ENCODE measurements around the gene PIM2.

The PIM2 gene

DNA sequence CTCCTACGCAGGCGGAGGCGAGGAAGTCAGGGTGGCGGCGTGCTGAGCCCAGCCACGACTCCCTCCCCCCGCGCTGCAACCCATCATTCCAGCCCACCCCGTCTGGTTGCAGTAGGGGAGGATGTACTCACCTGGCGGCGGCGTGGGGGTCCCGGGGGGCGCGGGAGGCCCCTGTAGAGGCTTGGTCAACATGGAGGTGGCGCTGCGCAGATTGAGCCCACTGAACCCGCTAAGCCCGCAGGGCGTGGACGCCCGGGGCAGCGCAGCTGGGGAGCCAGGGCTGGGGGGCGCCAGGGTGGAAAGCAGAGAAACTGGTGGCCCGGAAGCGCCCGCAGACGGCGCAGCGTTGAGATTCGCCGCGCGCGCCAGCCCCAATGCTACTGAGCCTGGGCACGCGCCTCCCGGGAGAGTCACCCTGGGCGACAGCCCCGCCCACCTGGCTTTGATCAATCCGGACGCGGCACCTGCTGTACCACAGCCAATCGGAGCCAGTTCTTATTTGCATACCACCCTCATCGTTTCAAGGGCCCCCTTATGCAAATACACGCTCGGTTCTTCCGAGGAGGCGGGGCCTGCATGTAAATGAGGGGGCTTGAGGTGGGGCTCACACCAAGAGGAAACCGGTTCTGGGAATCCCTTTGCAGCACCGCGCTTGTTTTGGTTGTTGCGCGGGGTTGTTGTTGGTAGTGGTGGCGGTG is at the start of gene PIM2:
Gene PIM2 (minus strand): TSS at position 382 of the 698 bp plus-strand sequence. CDS start 190 bp downstream, at position 192.
- DNase-seq (ENCODE audit: low read depth) = peak; percentile 77

DNA sequence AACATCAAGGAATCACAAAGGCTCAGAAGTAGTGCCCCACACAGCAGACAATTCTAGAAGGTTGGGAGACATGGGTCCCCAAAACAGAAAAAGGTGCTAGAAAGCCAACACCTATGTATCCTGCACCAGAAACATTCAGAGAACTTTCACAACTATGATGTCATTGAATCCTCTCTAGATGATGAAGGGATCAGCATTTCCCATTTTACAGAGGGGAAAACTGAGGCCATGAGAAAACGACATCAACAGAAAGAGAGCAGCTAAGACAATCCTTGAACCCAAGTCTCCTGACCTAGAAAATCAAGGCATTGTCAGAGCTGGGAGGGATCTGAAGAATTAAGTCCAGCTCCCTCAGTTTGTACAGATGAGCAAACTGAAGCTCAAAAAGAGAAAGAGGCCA is 49.6 kb upstream of the PIM2 start:
- no peak for DNase-seq (ENCODE audit: low read depth)

DNA sequence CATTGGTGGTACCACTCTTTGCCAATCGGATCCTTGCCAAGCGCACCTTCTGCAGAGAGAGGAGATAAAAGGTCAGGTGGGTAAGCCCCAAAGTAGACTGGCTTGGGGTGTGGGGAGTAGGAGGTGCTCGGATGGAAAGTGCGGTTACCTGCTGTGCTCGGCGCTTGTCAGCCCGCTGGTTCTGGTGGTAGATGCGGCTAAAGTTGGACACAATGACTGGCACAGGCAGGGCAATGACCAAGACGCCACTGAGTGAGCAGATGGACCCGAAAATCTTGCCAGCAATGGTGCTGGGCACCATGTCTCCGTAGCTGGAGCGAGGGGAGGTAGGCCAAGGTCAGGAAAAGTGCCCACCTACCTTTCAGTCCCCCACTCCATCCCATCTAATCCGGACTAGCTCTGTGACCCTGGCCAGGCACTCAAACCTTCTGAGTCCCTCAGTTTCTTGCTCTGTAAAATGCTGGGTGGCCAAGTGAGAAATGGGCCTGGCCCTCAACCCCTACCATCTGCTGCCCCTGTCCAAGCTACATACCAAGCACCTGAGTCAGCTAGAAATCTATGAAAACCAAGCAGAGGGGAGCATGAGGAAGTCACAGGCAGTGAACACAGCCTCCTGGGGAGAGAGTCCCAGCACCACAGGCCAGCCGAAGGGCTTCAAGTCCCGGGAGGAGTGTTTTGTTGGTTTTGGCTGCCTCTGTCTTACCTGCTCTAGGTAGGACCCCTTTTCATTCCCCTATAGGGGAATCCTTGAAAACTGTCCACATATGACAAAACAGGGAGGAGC is 48.2 kb upstream of the PIM2 start:
- no peak for DNase-seq (ENCODE audit: low read depth)

DNA sequence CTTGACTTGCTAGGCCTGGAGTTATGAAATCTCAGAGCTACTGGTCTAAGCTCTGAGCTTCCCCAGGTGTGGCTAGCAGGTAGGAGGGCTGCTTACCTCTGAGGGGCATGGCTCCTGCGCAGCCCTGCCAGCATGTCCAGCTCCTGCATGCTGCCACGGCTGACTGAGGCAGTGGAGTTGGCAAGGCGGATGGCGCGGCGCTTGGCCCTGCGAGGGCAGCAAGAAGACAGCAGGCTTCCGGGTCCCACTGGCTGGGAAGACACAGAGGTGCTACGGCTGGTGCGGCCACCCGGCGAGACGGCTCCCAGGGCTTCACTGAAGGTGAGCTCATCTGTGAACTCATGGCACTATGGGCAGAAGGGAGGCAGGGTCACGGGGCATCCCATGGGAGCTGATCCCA is 47.1 kb upstream of the PIM2 start:
- no peak for DNase-seq (ENCODE audit: low read depth)

DNA sequence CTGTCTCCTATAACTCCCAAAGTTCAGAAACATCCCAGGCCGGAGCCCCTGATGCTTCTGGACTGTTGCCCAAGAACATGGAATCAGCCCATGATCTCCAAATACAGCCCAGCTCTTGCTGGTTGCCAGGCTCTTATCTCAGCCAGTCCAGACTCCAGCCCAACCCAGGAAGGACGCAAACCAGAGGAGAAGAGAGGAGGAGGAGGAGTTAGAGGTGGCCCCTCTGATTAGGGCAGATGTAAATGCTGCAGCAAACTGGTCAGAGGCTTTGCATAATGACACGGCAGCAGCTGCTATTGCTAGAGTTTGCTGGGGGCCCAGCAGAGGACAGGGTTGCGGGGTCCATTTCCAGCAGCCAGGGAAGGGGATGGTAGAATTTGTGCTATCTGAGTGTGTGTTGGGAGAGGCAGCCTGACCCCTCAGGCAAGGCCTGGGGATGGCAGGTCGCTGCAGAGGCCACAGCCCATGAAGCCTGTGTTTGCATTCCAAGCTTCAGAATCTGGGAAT is 42.8 kb upstream of the PIM2 start:
- DNase-seq (ENCODE audit: low read depth) = no peak

DNA sequence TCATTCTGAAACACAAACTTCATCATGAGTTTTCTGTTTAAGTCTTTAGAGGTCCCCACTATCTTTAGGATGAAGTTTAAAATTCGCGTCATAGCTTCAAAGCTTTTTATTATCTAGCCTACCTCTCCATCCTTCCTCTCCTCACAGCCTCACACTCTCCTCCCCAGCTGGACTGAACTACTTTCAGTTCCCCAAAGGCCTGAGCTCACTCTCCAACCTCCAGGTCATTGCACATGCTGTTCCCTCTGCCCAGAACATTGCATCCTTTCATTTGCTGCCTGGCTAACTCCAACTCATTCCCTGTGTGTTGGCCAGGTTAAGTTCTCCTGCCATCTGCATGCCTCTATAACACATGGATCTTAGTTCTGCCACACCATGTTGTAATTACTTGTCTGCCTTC is 41.5 kb upstream of the PIM2 start:
- no peak for DNase-seq (ENCODE audit: low read depth)

DNA sequence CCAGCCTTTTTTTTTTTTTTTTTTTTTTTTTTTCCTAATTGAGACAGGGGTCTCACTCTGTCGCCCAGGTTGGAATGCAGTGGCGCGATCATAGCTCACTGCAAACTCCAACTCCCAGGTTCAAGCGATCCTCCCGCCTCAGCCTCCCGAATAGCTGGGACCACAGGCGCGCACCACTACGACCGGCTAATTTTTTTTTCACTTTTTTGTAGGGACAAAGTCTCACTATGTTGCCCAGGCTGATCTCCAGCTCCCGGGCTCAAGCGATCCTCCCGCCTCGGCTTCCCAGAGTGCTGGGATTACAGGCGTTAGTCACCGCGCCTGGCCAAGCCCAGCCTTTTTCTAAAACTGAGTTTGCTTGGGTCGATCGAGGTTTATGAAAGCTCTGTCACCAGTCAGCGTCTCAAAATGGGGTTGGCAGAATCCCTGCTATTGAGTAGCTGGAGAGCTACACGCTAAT is 39.8 kb upstream of the PIM2 start:
- DNase-seq (ENCODE audit: low read depth) = no peak

DNA sequence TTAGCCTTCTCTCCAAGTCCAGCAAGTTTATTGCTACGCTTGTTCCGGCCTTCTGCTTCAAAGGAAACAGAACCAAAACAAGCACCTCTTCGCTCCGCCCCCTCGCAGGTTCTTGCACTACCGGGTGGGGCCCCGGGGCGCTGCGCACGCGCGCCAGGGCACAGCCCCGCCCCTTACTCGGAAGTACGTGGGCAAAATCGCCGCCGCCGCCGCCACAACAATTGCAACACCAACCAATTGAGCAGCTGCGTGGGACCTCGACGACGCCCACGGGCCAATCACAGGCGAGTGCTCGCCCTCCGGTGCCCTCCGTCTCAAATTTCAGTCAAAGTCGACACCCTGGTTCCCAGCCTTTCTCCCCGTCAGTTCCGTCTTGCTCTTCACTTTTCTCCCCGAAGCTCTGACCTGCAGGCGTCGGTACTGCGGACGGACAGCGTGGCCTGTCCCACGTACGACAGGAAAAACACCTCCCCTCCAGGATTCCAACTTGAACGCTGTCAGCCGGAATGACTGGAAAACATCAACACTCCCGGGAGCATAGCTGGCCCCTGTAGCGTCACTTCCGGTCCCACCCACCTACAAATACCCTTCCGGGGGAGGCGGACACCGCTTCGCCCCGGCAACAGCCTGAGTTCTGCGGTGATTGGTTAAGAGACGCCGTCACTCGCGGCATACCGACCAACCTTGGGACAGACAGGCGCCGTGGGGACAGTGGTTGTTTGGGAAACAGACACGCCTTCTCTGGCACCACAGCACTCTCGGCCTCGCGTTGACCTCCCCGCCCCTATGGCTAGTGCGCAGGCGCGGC is 39.2 kb upstream of the PIM2 start:
- DNase-seq (ENCODE audit: low read depth) = peak; percentile 81

DNA sequence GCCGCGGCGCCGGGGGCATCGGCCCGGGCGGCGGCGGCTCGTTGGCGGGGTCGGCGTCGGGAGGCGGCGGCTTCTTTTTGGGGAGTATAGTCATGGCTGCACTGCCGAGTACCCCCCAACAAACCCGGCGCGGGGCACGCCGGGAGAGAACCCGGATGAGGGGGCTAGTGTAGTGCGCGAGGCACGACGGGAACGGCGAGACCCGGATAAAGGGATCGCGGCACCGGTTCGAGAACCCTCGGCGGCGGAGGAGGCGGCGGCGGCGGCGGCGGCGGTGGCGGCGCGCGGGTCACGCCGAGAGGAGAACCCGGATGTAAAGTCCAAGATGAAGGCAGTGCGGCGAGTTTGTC is 38.6 kb upstream of the PIM2 start, which contains the start of gene OTUD5:
Gene OTUD5 (minus strand): TSS at position 131 of the 350 bp plus-strand sequence. CDS start 37 bp downstream, at position 94.
- DNase-seq (ENCODE audit: low read depth) = peak; percentile 45

DNA sequence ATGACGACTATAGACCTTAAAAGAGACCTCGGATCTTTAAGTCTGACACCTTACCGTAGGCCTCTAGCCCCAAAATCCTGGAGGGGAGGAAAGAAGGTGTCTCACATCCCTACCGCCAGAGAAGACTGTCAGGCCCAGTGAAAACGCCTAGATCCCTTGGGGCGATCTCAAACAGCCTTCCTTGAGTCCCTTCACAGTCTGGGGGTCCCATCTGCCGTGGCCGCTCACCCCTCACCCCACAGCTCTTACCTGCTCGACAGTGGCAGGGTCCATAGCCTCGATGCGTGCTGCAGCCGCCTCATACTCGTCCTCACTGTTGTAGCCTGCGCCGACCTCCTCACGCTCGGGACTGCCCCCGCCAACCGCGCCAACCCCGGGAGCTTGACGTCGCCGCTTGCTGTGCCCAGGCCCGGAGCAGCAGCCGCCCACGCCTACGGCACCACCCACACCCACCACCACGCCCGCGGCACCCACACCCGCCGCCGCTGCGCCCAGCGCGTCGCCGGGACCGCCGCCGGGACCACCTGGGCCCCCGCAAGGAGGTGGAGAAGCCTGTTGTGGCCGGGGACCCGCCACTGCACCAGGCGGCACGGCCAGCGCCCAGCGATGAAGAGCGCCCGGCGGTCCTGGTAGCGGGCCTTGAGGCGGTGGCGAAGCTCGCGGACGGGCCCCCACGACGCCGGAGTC is 38.0 kb upstream of the PIM2 start:
- DNase-seq (ENCODE audit: low read depth) = no peak

DNA sequence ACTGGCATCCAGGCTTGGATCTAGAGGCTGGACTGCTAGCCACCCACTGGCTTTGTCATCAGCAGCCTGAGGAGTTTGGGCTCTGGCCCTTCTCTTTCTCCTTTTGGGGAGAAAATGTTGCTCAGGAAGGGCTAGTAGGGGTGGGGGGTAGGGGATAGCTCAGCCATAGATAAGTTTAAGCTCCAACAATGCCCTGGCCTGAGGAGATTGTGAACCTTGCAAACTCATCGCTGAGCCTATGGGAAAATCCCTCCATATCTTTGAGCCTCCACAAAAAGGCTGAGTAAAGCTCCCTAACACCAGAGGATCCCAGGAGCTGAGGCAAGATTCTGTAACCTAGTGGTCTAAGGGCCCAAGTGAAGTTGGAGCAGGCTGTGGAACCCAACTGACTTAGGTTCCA is 29.8 kb upstream of the PIM2 start:
- no peak for DNase-seq (ENCODE audit: low read depth)

DNA sequence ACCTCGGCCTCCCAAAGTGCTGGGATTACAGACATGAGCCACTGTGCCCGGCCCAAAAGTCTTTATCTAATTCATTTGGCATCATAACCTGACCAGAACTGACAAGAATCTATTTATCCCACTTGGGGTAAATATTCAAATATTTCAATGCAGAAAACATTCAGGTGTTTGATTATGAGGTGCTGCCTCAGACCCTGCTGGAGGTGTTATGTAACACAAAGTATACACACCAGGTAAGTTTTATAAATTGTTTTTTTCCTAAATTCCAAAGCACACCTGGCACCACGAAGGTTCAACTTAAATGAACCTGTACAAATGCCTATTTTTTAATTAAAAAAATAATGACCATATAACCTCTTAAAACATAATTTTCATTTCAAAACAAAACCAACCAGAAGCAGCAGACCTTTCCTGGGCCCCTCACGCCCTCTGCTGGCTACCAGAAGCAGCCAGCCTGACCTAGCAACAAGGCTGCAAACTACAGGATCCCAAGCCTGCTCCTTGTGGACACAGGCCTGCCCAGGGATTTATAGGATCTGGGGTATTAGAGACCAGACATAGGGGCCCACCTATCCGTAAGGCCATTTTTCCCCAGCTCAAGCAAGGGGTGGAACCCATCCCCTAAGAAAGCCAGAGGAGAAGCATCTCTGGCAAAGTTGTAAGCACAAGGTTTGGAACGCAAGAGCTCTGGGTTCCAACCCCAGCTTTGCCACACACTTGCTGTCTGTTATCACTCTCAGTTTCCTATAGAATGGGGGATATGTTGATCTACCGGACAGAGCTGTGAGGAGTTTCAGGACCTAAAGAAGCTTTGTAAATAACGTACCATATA is 26.9 kb upstream of the PIM2 start:
- no peak for DNase-seq (ENCODE audit: low read depth)

DNA sequence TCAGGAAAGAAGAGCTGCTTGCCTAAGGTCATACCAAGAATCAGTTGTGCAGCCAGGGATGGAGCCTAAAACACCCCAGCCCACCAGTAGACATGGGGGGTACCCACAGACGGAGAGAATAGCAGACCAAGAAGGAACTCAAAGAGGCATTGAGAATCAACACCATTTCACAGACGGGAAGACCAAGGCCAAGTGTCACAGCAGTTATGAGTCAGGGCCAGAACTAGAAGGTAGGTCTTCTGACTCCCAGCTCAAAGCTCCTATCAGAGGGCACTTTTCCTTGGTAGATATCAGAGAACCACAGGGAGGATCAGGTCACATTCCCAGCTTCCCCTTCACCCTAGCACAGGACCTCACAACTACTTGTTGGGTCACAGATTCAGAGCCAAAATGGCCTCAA is 24.1 kb upstream of the PIM2 start:
- DNase-seq (ENCODE audit: low read depth) = no peak

DNA sequence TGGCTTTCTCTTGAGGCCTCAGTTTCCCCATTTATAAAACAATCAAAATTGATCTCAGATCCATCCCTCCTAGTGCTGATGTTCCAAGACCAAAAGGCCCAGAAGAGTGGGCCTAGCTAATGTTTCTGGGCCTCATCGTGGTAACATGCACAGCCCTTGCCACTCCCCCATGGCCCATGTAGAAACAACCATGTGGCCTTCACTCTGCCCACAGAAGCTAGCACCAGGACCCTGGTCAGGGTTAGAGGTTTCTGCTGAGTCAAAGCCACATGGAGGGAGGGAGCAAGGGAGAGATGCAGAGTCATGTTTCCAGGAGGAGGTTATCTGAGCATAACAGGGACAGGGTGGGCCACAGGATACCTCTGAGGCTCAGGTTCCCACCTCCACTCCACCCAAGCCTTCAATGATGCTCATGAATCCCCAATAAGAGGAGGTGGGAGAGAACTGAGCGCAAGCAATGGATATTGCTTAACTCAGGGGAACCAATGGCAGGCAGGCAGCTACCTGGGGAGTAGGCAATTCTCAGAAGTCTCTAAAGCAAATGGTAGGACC is 21.7 kb upstream of the PIM2 start:
- DNase-seq (ENCODE audit: low read depth) = no peak

DNA sequence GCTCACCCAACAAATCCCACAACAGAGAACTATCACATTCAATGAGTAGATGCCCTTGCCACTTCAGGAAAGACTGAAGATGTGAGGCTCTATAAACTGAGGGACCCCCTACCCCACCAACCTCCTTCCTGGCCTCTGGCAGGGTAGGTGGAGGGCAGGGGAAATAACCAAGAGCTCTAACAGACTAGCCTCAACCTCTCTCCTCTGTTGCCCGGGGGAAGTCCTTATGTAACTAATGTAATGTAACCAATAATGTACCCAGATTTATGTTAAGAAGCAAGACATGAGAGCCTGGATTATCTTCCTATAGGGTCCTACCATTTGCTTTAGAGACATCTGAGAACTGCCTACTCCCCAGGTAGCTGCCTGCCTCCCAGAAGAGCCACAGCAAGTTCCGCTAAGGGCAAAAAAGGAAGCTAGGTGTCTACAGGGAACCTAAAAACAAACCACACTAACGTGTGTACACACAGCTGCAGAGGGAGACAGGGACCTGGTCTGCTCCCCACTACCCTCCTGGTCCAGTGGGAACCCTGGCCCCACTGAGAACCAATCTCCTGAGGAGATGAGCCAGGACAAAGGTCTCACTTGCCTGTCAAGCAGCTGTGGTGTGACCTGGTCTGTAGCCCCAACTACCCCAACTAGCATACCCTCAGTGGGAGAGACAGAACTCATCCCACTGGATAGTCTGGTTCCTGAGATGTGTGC is 20.9 kb upstream of the PIM2 start:
- no peak for DNase-seq (ENCODE audit: low read depth)

DNA sequence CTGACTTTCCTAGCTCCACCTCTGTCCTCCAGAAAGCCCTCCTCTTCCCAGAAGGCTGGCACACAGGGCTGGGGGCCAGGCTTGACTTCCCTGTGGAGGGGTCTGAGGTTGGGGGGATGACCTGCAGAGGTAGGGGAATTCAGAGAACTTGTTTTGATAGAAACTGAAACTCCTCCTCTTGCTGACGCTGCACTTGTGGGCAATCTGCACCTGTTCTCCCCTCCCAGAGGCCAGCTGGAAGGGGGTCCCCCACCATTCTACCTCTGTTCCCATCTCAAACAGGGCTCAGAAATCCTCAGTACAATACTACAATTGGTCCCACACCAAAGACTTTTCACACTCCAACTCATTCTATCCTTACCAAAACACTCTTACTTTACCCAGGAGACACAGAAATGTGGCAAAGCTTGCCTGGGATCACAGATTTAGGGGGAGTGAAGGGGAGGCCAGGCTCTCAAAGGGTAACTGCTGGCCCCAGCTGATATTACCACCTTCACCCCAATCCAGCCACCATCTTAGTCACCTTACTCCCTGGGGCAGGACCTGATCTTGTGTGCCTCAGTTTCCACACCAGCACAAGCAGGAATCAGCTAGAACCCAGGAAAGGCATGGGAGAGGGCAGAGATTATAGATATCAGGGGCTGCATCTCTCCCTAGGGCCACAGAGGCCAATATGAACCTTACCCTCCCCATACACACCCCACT is 20.0 kb upstream of the PIM2 start:
- peak; percentile 34 for DNase-seq (ENCODE audit: low read depth)

DNA sequence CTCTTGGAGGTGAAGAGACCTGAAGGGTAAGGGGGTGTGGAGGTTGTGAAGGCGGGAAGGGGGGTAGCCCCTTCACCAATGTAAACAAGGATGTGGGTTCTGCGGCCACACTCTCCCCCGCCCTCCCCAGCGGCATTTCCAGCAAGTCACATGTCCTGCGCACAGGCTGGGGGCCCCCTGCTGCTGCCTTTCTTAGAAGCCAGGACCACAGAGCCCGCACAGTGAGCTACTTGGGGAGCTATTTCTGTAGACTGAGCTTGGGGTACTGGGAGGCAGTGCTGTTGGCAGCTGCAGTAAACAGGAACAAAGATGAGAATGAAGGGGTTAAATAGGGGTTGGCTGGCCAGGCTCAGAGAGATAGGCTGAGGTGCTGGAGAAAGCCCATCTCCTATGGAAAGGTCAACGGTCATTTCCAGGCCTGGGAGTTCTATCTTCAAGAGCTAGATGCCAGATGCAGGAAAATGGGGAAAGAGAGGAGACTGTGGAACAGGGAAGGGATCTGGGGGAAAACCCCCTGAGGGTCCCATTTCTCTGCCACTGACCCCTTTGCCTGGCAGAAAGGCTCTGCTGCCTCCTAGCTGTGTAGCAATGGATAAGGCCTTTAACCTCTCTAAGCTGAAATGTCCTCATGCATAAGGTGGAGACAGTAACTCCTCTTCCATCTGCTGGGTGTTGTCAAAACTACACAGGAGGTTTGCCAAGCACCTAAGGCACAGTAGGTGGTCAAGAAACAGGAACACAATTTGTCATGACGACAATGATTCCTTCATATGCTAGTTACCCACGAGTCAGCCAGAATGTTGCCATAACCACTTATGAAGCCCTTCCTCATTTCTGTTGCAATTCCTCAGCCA is 18.5 kb upstream of the PIM2 start:
- DNase-seq (ENCODE audit: low read depth) = peak; percentile 77

DNA sequence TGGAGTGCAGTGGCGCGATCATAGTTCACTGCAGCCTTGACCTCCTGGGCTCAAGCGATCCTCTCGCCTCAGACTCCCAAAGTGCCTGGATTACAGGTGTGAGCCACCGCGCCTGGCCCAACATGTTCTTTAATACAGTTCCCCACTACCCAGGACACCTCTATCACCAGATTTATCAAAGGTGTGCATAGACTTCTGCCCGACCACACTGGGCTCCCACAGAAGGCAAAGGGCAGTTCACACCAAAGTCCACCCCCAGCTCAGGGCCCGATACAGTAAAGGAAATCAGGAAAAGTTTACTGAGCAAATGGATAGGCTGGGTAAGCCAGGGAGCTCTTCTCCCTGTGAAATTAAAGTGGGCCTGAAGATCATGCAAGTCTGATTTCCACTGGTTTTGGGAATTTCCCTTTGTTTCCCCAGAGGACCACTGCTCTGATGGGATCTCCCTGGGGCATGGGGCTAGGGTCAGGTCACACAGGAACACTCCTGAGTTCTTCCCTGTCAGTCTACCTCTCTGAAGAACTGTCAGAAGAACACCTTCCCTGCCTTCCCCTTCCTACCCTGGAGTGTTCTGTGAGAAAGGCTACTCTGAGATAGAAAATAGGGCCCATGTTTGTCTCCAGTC is 17.7 kb upstream of the PIM2 start:
- no peak for DNase-seq (ENCODE audit: low read depth)
